Ascending aorta (tissue), 2 donors: Measurements from ENCODE around the gene COL2A1. TPM values are rescaled to one million over a fixed set of nuclear protein-coding genes. Genes with fewer than 3 reads are reported as not detected.

Experiments
- DNase-seq, 2 donors: peaks; one replicate each; pipeline ENCODE4 v3.0.0-alpha.2; 2019; ENCODE audit warnings: low spot score in 2 of 2
- H3K27ac ChIP-seq, 2 donors: fragments of 200-600 bp; sonication (generic); one replicate each; pipeline ENCODE4 v1.5.1; 2016 to 2017; ENCODE audit warnings: mild to moderate bottlenecking in 1 of 2
- H3K27me3 ChIP-seq: fragments of 200-600 bp; sonication (generic); one replicate; pipeline ENCODE4 v1.5.1; 2017
- H3K36me3 ChIP-seq, 2 donors: fragments of 200-600 bp; sonication (generic); one replicate each; pipeline ENCODE4 v1.5.1; 2016
- H3K4me1 ChIP-seq, 2 donors: fragments of 200-600 bp; sonication (generic); one replicate each; pipeline ENCODE4 v1.5.1; 2016 to 2017; ENCODE audit warnings: mild to moderate bottlenecking in 1 of 2
- H3K4me3 ChIP-seq, 2 donors: fragments of 200-600 bp; sonication (generic); one replicate each; pipeline ENCODE4 v1.5.1; 2016 to 2017; ENCODE audit warnings: mild to moderate bottlenecking in 1 of 2
- H3K9me3 ChIP-seq, 2 donors: fragments of 200-600 bp; sonication (generic); one replicate each; pipeline ENCODE4 v1.5.1; 2016
- CTCF ChIP-seq, 3 experiments: fragments of 200-600 bp in 2 of 3; fragments of 450-650 bp in 1 of 3; sonication (generic) in 2 of 3; IDR thresholded peaks; one replicate each; pipeline ENCODE4 v1.5.1; 2016 to 2019; ENCODE audit warnings: antibody characterized with exemption in 3 of 3, mild to moderate bottlenecking in 1 of 3, moderate library complexity in 1 of 3
- intact Hi-C: fragments of 100-400 bp; cut with DNase I; formaldehyde crosslinking; loops from one replicate; pipeline ENCODE4 v1.15.1; 2023
- total RNA-seq: library from RNA; depleted of rRNA; stranded (reverse); fragments of >200 nt; gene quantifications from one replicate; pipeline ENCODE4 v1.1.0, GENCODE V29; 2016

COL2A1 gene
- total RNA-seq, 1 donor from 2014 or later: not detected

- DNase-seq: no peak
- H3K36me3 ChIP-seq: no peaks in the 10 kb centered on the region
- no peak for TF ChIP-seq CTCF (IDR thresholded peaks at IDR 0.05)
- H3K4me3 ChIP-seq: no peak overlapping the region
- no peaks in the 10 kb centered on the region for H3K4me1 ChIP-seq
- no peak overlapping the region for H3K27ac ChIP-seq
- no peaks in the 10 kb centered on the region for H3K27me3 ChIP-seq
- H3K9me3 ChIP-seq: no peaks in the 10 kb centered on the region
- intact Hi-C loops: no loop called here
Measured at GRCh38 chr12:48025281-48025680, 21.0 kb upstream of the COL2A1 start.

GRCh38 chr12:48024735-48025134, 20.5 kb upstream of the COL2A1 start:
- Histone ChIP-seq H3K9me3 (no peaks in the 10 kb centered on the region), H3K27me3 (no peaks in the 10 kb centered on the region), H3K4me1 (no peaks in the 10 kb centered on the region), H3K4me3 (no peak overlapping the region), H3K36me3 (no peaks in the 10 kb centered on the region), H3K27ac (no peak overlapping the region)
- no peak for TF ChIP-seq CTCF (IDR thresholded peaks at IDR 0.05)
- no peak for DNase-seq
- intact Hi-C loops: no loop called here

- Histone ChIP-seq H3K27me3 (no peaks in the 10 kb centered on the region), H3K4me3 (no peak overlapping the region), H3K9me3 (no peaks in the 10 kb centered on the region), H3K36me3 (no peaks in the 10 kb centered on the region), H3K27ac (no peak overlapping the region), H3K4me1 (no peaks in the 10 kb centered on the region)
- DNase-seq: no peak
- intact Hi-C loops: no loop called here
- TF ChIP-seq CTCF (IDR thresholded peaks at IDR 0.05): no peak
Measured at GRCh38 chr12:48023386-48023785, 19.1 kb upstream of the COL2A1 start.

- no peak for TF ChIP-seq CTCF (IDR thresholded peaks at IDR 0.05)
- intact Hi-C loops: no loop called here
Measured at GRCh38 chr12:48022676-48023385, 18.6 kb upstream of the COL2A1 start.

GRCh38 chr12:48022180-48022521, 17.9 kb upstream of the COL2A1 start:
- TF ChIP-seq CTCF (IDR thresholded peaks at IDR 0.05): no peak
- DNase-seq: no peak

More at GRCh38 chr12:48022676-48023385, 18.6 kb upstream of the COL2A1 start:
- H3K4me1 ChIP-seq: no peaks in the 10 kb centered on the region
- no peak for DNase-seq
- no peak overlapping the region for H3K4me3 ChIP-seq
- no peak overlapping the region for H3K27ac ChIP-seq
- H3K9me3 ChIP-seq: no peaks in the 10 kb centered on the region
- no peaks in the 10 kb centered on the region for H3K27me3 ChIP-seq
- H3K36me3 ChIP-seq: no peaks in the 10 kb centered on the region

More at GRCh38 chr12:48022180-48022521, 17.9 kb upstream of the COL2A1 start:
- intact Hi-C loops: no loop called here
- H3K4me3 ChIP-seq: no peak overlapping the region
- no peak overlapping the region for H3K27ac ChIP-seq
- H3K9me3 ChIP-seq: no peaks in the 10 kb centered on the region
- no peaks in the 10 kb centered on the region for H3K4me1 ChIP-seq
- H3K27me3 ChIP-seq: no peaks in the 10 kb centered on the region
- no peaks in the 10 kb centered on the region for H3K36me3 ChIP-seq
